HG03097 (cell line): Measurements from ENCODE around the gene TXNRD2.
"Not testable (repeated sequence)": the region's sequence is repeated elsewhere in the genome, so short reads cannot be mapped to it uniquely, and the experiment has no call there.

Experiments used
- ATAC-seq: cut with Tn5 transposase; IDR thresholded peaks from one replicate; pipeline ENCODE4 v1.9.1; 2021; ENCODE audit not compliant: unreplicated experiment, low FRiP score

TXNRD2 gene

DNA sequence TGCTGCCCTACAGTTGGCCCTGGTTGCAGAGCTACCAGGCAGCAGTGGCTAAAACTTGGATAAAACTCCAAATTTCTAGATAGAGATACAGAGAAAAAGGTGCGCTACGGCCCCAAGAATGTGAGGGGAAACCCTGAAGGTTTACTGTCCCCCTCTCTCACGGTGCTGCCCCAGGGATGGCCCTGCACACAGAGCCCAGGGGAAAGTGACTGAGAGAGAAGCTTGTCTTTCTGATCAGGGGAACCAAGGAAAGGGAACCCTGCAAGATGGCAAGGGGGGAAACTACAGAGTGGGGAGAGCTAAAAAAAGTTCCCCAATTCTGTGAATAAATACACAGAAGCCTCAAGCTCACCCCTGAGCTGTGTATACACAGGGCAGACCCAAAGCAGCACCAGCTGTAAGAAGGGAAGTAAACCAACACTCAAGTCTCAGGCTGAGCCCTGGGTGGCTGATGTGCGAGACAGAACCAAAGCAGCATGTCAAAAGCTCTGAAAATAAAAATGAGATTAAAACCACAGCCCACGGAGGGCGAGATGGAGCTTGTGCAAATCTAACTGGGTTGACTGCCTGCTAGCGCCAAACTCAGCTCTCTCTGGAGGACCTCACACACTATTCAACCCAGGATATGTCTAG lies 109.0 kb downstream of the TXNRD2 start:
- ATAC-seq: no peak

- ATAC-seq: not testable (repeated sequence)
These were observed 109.6 kb downstream of the TXNRD2 start for GRCh38 chr22:19831979-19832378.

GRCh38 chr22:19831016-19831415 lies 110.6 kb downstream of the TXNRD2 start:
- ATAC-seq: no peak

- ATAC-seq: no peak
These were observed 113.6 kb downstream of the TXNRD2 start for GRCh38 chr22:19828035-19828401.

DNA sequence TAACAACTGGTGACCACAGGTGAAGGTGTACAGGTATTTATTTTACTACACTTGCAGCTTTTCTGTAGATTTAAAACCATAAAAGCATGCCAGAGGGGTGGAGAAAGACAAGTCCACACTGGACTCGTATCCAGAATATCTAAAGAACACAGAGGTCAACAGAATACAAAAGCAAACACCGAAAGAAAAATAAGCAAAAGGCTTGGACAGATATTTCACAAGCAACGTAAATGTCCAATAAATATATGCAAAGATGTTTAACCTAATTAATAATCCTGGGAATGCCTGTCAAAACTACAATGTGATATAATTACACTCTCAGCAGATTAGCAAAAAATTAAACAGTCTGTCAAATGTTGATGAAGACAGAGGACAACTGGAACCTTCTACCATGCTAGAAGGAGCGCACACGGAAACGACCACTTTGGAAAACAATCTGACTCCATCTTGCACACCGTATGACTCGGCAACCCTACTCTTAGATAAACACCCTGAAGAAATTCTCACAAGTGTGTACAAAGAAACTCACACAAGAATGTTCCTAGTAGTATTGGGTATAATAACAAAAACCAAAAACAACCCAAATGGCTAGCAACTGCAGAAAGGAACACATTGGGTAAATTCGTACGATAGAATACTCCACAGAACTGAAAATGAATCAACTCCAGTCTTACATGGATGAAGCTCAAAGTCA lies 114.1 kb downstream of the TXNRD2 start:
- no peak for ATAC-seq

GRCh38 chr22:19826619-19826950 lies 115.0 kb downstream of the TXNRD2 start:
- ATAC-seq: no peak

GRCh38 chr22:19825904-19826618 lies 115.6 kb downstream of the TXNRD2 start:
- ATAC-seq: no peak
